LNCaP clone FGC (cell line): ENCODE data around the gene SEC22A.

Source experiments
- DNase-seq: peaks from one replicate; pipeline ENCODE4 v3.0.0-alpha.2; 2011; ENCODE audit warnings: low read depth
- H3K4me3 ChIP-seq: 2 replicates; pipeline ENCODE4 v1.5.1; 2011; ENCODE audit warnings: mild to moderate bottlenecking, low read depth, low read length, control low read depth
- CTCF ChIP-seq: IDR thresholded peaks from 2 replicates; pipeline ENCODE4 v1.5.1; 2012; ENCODE audit warnings: mild to moderate bottlenecking; ENCODE audit not compliant: control insufficient read depth, insufficient read depth; ENCODE audit errors: extremely low read depth

SEC22A gene

DNA sequence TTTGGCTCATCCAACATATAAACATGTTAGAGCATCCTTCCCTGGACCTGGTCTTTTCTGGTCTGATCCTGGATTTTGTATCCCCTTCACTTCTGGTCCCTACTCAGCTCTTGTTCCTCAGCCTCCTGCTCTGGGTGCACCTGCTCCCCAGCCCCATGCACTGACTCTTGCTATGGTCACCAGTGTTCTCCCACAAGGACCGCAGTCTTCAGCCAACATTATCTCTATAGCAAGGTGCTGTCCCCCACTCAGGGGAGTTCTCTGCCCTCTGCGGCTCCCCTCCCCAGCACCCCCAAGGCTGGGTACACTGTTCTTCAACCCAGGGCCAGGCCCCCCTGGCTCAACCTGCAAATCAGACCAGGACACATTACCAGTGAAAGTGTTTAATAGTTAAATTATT is 80.2 kb downstream of the SEC22A start:
- TF ChIP-seq CTCF = no peak
- H3K4me3 ChIP-seq = no peak overlapping the region
- no peak for DNase-seq

DNA sequence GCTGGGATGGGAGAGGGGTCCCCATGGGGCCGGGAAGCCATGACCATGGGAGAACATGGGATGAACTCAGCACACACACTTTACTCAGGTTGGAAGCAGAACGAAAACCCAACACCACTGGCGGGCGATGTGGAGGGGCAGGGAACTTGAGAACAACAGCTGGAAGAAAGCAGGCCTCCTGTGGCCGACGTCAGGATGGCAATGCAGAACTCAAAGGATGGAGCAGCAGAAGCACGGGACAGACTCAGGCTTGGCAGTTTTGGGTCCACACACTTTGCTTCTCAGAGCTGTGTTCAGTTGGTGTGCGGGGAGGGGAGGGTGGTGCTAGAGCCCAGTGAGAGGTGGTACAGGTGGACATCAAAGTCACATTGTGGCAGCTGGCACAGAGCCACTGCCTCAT is 80.7 kb downstream of the SEC22A start:
- no peak for DNase-seq
- no peak overlapping the region for H3K4me3 ChIP-seq
- no peak for TF ChIP-seq CTCF

DNA sequence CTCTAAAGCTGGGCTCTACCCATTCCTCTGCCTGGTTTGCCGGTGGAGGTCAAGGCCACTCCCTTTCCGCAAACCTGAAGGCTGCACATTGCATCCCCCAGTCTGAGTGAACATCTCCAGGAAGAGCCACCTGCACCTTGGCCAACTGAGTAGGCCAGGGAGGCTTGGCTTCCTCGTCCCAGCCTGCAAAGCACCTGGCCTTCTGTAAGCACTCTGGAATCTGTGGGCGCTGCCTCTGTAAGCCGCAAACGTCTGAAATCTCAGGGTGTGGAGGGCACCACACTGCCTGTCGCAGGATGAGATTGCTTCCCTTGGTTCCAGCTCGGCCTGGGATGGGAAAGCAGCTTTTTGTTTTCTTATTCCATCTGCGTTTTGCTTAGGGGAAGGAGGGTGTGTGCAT is 81.3 kb downstream of the SEC22A start:
- TF ChIP-seq CTCF = no peak
- DNase-seq = no peak
- H3K4me3 ChIP-seq = no peak overlapping the region

DNA sequence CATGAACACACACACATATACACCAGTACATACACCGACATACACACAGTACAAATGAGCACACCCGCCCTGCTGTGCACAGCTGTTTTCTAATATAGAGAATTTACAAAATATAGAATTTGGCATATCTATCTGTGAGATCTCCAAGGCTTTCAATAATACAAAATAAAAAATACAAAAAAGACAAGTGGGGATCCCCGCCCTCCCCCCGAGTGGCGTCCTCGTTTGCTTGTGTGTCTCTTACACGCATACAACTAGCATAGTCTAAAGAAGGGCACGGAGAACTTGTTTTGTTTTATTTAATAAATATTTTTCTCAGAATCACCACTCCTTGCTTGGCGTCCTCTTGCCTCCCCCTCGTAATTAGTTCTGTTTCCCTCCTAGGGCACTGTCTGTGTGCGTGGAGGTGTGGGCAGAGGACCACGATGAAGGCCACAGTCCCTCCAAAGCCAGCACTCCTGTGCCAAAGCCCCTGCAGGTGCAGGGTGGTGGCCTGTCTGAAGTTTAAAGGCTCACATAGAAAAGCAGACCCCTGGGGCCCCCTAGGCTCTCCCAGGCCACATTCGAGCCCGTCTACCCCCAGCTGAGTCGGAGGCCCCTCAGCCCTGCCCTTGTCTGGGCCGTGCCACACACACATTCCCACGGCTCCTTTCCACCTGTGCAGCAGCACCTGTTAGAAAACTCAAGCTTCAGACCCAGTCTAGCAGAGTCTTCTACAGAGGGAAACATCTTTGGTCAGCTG is 82.1 kb downstream of the SEC22A start:
- DNase-seq = no peak
- H3K4me3 ChIP-seq = no peak overlapping the region
- no peak for TF ChIP-seq CTCF

GRCh38 chr3:123284399-123285010 is 82.8 kb downstream of the SEC22A start:
- no peak for DNase-seq
- TF ChIP-seq CTCF = no peak
- H3K4me3 ChIP-seq = no peak overlapping the region

- no peak for DNase-seq
- no peak overlapping the region for H3K4me3 ChIP-seq
- no peak for TF ChIP-seq CTCF
Observed at GRCh38 chr3:123285066-123285465, 83.3 kb downstream of the SEC22A start.

DNA sequence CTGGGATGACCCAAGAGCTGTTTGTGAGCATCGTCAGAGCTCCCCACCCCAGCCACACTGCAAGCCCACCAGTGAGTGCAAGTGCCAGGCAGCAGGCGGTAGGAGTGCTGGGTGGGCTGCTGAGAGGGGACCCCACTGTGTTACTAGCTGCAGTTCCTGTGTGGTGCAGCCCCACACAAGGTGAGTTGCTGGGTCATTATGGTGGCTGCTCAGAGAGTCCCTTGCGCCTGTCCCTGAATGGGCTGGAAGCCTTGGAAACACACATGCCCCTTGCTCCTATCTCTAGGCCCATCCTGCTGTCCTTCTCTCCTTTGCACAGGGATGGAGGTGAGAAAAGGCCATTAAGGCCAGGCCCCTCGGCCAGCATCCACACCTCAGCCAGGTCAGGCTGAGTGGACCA is 83.7 kb downstream of the SEC22A start:
- no peak for DNase-seq
- no peak overlapping the region for H3K4me3 ChIP-seq
- no peak for TF ChIP-seq CTCF
